ENCODE data around the gene KTI12.

KTI12 gene

DNA sequence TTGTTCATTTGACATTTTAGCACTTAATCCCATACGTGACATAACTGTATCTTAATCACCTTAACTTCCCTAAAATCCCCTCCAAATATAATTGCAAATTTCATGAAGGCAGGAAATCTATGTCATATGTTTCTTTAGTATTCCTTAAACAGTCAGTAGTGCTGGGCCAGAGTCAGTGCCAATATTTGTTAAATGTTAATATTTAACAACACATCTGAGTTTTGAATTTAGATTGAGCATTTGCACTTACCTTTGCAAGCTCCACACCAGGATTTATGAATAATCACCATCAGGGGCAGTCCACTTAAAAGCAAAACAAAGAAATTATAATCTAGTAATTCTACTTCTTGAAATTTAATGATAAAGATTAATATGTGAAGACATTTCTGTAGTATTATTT is 5.3 kb downstream of the KTI12 start:
- peaks cover 8% of the 10 kb centered on the region for H3K4me1 ChIP-seq (ENCODE audit: low read length)

DNA sequence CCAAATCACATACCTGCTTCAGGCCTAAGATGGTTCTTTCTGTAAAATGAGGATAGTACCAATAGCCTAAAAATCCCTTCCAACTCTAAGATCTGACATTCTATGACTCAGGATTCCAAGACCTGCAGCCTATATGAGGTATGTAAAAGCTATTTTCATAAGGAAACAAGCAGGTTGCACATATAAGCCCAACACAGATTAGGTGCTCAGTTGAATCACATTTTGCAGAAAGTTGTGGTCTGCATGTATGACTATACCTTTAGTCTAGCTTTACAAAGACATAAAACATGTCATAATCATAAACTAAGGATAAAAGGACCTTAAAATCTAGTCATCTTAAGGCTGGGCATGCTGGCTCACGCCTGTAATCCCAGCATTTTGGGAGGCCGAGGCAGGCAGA is 7.3 kb downstream of the KTI12 start:
- Histone ChIP-seq H3K9me2 (replicated peaks; ENCODE audit: insufficient read depth, low read length) (no peaks in the 10 kb centered on the region), H2AFZ (ENCODE audit: low read length) (no peak overlapping the region), H3K9ac (ENCODE audit: low read length) (no peak overlapping the region), H4K20me1 (ENCODE audit: insufficient read depth, low read length) (0 out of 2 replicates have a peak, but pooled peaks cover 2% of the 10 kb centered on the region), H3K4me2 (ENCODE audit: low read depth, low read length) (no peak overlapping the region), H3K27ac (ENCODE audit: low read length) (no peak overlapping the region), H3K27me3 (replicated peaks; ENCODE audit: insufficient read depth, low read length) (no peaks in the 10 kb centered on the region), H3K36me3 (replicated peaks; ENCODE audit: insufficient read depth, low read length) (no peaks in the 10 kb centered on the region), H3K4me3 (ENCODE audit: low read length) (no peak overlapping the region), H3K4me1 (ENCODE audit: low read length) (peaks cover under 1% of the 10 kb centered on the region; the same call in 1 of the 2 replicates), H3F3A (ENCODE audit: insufficient read depth, low read length) (no peaks in the 10 kb centered on the region), H3K9me3 (replicated peaks; ENCODE audit: insufficient read depth, low read length) (no peaks in the 10 kb centered on the region), H3K79me2 (ENCODE audit: low read length) (peaks cover 20% of the 10 kb centered on the region)
- no peak for DNase-seq
- TF ChIP-seq, protein P1, sequence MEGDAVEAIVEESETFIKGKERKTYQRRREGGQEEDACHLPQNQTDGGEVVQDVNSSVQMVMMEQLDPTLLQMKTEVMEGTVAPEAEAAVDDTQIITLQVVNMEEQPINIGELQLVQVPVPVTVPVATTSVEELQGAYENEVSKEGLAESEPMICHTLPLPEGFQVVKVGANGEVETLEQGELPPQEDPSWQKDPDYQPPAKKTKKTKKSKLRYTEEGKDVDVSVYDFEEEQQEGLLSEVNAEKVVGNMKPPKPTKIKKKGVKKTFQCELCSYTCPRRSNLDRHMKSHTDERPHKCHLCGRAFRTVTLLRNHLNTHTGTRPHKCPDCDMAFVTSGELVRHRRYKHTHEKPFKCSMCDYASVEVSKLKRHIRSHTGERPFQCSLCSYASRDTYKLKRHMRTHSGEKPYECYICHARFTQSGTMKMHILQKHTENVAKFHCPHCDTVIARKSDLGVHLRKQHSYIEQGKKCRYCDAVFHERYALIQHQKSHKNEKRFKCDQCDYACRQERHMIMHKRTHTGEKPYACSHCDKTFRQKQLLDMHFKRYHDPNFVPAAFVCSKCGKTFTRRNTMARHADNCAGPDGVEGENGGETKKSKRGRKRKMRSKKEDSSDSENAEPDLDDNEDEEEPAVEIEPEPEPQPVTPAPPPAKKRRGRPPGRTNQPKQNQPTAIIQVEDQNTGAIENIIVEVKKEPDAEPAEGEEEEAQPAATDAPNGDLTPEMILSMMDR (IDR thresholded peaks at IDR 0.05; ENCODE audit: low read length): no peak
- TF ChIP-seq EZH2 (optimal IDR thresholded peaks at IDR 0.05; ENCODE audit: low read depth, low read length) (no peak), EZH2phosphoT487 (IDR thresholded peaks at IDR 0.05; ENCODE audit: low read length) (no peak)

More for the DNA sequence above, 5.3 kb downstream of the KTI12 start:
- TF ChIP-seq EZH2 (optimal IDR thresholded peaks at IDR 0.05; ENCODE audit: low read depth, low read length) (no peak), EZH2phosphoT487 (IDR thresholded peaks at IDR 0.05; ENCODE audit: low read length) (no peak)
- TF ChIP-seq, protein P1 (IDR thresholded peaks at IDR 0.05; ENCODE audit: low read length): no peak
- Histone ChIP-seq H3K4me2 (ENCODE audit: low read depth, low read length) (no peak overlapping the region), H3K27me3 (replicated peaks; ENCODE audit: insufficient read depth, low read length) (no peaks in the 10 kb centered on the region), H3K9ac (ENCODE audit: low read length) (no peak overlapping the region), H2AFZ (ENCODE audit: low read length) (no peak overlapping the region), H3K36me3 (replicated peaks; ENCODE audit: insufficient read depth, low read length) (no peaks in the 10 kb centered on the region), H3K4me3 (ENCODE audit: low read length) (no peak overlapping the region), H3K9me3 (replicated peaks; ENCODE audit: insufficient read depth, low read length) (no peaks in the 10 kb centered on the region), H4K20me1 (ENCODE audit: insufficient read depth, low read length) (peaks cover 9% of the 10 kb centered on the region; the same call in 1 of the 2 replicates), H3K9me2 (replicated peaks; ENCODE audit: insufficient read depth, low read length) (no peaks in the 10 kb centered on the region), H3K27ac (ENCODE audit: low read length) (no peak overlapping the region), H3F3A (ENCODE audit: insufficient read depth, low read length) (peaks cover 19% of the 10 kb centered on the region), H3K79me2 (ENCODE audit: low read length) (peaks cover 41% of the 10 kb centered on the region)
- DNase-seq: no peak

DNA sequence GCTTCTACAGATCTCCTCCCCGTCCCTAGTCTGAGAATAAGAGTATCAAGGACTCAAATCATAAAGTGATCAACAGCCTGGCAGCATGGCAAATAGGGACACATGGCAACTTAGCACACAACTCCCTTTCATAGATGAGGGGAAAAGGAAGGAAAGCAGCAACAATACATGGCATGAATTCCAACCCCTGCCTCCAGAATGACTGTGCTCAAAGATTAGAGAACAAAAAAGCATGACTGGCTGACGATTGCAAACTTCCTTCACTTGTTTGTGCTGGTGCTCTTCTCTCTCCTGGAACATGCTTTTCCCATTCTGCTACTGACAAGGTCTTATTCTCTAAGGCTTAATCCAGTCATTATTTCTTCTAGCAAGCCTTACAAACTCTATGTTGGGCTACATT is 11.5 kb downstream of the KTI12 start:
- Histone ChIP-seq H3K79me2 (ENCODE audit: low read length) (no peaks in the 10 kb centered on the region), H3K9ac (ENCODE audit: low read length) (no peak overlapping the region), H3K4me1 (ENCODE audit: low read length) (no peaks in the 10 kb centered on the region), H3K27ac (ENCODE audit: low read length) (no peak overlapping the region), H3K4me3 (ENCODE audit: low read length) (no peak overlapping the region), H3K36me3 (replicated peaks; ENCODE audit: insufficient read depth, low read length) (no peaks in the 10 kb centered on the region), H4K20me1 (ENCODE audit: insufficient read depth, low read length) (no peaks in the 10 kb centered on the region), H3K27me3 (replicated peaks; ENCODE audit: insufficient read depth, low read length) (no peaks in the 10 kb centered on the region), H3K9me2 (replicated peaks; ENCODE audit: insufficient read depth, low read length) (no peaks in the 10 kb centered on the region), H3K9me3 (replicated peaks; ENCODE audit: insufficient read depth, low read length) (no peaks in the 10 kb centered on the region), H3K4me2 (ENCODE audit: low read depth, low read length) (no peak overlapping the region), H2AFZ (ENCODE audit: low read length) (no peak overlapping the region), H3F3A (ENCODE audit: insufficient read depth, low read length) (no peaks in the 10 kb centered on the region)
- no peak for TF ChIP-seq EZH2phosphoT487 (IDR thresholded peaks at IDR 0.05; ENCODE audit: low read length)
- TF ChIP-seq, protein P1 (IDR thresholded peaks at IDR 0.05; ENCODE audit: low read length): no peak
- no peak for TF ChIP-seq EZH2 (optimal IDR thresholded peaks at IDR 0.05; ENCODE audit: low read depth, low read length)
- no peak for DNase-seq

All from MM.1S (cell line).